ENCODE measurements around the gene PRRT4.

- TF ChIP-seq CTCF (conservative IDR thresholded peaks at IDR 0.05 in 1 of 2, IDR thresholded peaks at IDR 0.05 in 1 of 2; ENCODE audit: low read depth in 1 of 2, low read length in 2 of 2) (no peak), EZH2 (IDR thresholded peaks at IDR 0.05; ENCODE audit: low read length, missing control alignments) (no peak)
These were observed 1.6 kb downstream of the PRRT4 start for GRCh38 chr7:128359939-128360338.
